SU-DHL-6 (cell line): ENCODE results near the gene OCEL1.

Source experiments
- H2AFZ ChIP-seq: fragments of 200-600 bp; sonication (generic); 2 replicates; pipeline ENCODE4 v1.6.1; 2014; ENCODE audit warnings: low read depth, mild to moderate bottlenecking, moderate library complexity, mixed read lengths, antibody characterized with exemption, low read length; ENCODE audit not compliant: severe bottlenecking
- H3F3A ChIP-seq: fragments of 200-600 bp; shearing (Covaris generic); 2 replicates; pipeline ENCODE4 v1.6.0; 2016; ENCODE audit warnings: antibody characterized with exemption, mild to moderate bottlenecking; ENCODE audit not compliant: insufficient read depth
- H3K27ac ChIP-seq: fragments of 200-600 bp; sonication (generic); 2 replicates; pipeline ENCODE4 v1.5.1; 2016; ENCODE audit warnings: low read depth, mild to moderate bottlenecking, low read length, moderate library complexity, mixed read lengths
- H3K27me3 ChIP-seq: fragments of 200-600 bp; sonication (generic), shearing (Covaris generic); 2 replicates; pipeline ENCODE4 v1.6.0; 2014; ENCODE audit warnings: mild to moderate bottlenecking, low read length
- H3K36me3 ChIP-seq: fragments of 200-600 bp; sonication (generic); 2 replicates; pipeline ENCODE4 v1.6.1; 2014; ENCODE audit warnings: mild to moderate bottlenecking, low read length, mixed read lengths
- H3K4me2 ChIP-seq: fragments of 300-600, 200-600 bp; shearing (Covaris generic), sonication (generic); 2 replicates; pipeline ENCODE4 v1.6.0; 2014; ENCODE audit warnings: low read length, low read depth, mild to moderate bottlenecking; ENCODE audit not compliant: poor library complexity, severe bottlenecking
- H3K4me3 ChIP-seq: fragments of 200-600 bp; sonication (generic); 2 replicates; pipeline ENCODE4 v1.5.1; 2014; ENCODE audit warnings: antibody characterized with exemption, low read length, mild to moderate bottlenecking, mixed read lengths; ENCODE audit not compliant: insufficient read depth, poor library complexity, severe bottlenecking
- H3K79me2 ChIP-seq: fragments of 200-600 bp; sonication (generic); 2 replicates; pipeline ENCODE4 v1.6.1; 2014; ENCODE audit warnings: mild to moderate bottlenecking, low read length, moderate library complexity; ENCODE audit not compliant: insufficient read depth
- H3K9ac ChIP-seq: fragments of 200-600 bp; sonication (generic); 2 replicates; pipeline ENCODE4 v1.7.0; 2014; ENCODE audit warnings: mild to moderate bottlenecking, low read length
- H3K9me2 ChIP-seq: fragments of 200-600 bp; sonication (generic); replicated peaks from 2 replicates; pipeline ENCODE4 v1.6.1; 2014; ENCODE audit warnings: low read length; ENCODE audit not compliant: insufficient read depth
- H3K9me3 ChIP-seq: fragments of 200-600 bp; sonication (generic); 2 replicates; pipeline ENCODE4 v1.6.1; 2014; ENCODE audit warnings: low read length, mixed read lengths; ENCODE audit not compliant: insufficient read depth
- H4K20me1 ChIP-seq: fragments of 200-600 bp; sonication (generic); 2 replicates; pipeline ENCODE4 v1.6.1; 2014; ENCODE audit warnings: low read depth, mild to moderate bottlenecking, antibody characterized with exemption, low read length, moderate library complexity, mixed read lengths
- CTCF ChIP-seq: fragments of 200-600 bp; sonication (generic); IDR thresholded peaks from one replicate; pipeline ENCODE4 v1.5.1; 2017; ENCODE audit warnings: antibody characterized with exemption, mild to moderate bottlenecking, low read length, moderate library complexity; ENCODE audit not compliant: insufficient read depth, poor library complexity, severe bottlenecking
- EZH2phosphoT487 ChIP-seq: fragments of 200-600 bp; sonication (generic), shearing (Covaris generic); conservative IDR thresholded peaks from 2 replicates; pipeline ENCODE4 v1.6.1; 2018; ENCODE audit warnings: mild to moderate bottlenecking, antibody characterized with exemption, low read length, moderate library complexity, mixed read lengths

The OCEL1 gene

GRCh38 chr19:17244618-17245534 is 18.9 kb downstream of the OCEL1 start:
- Histone ChIP-seq H4K20me1 (no peaks in the 10 kb centered on the region), H2AFZ (no peak overlapping the region), H3K79me2 (peaks cover 3% of the 10 kb centered on the region; the same call in 1 of the 2 replicates)

GRCh38 chr19:17245535-17245984 is 19.5 kb downstream of the OCEL1 start, which contains the start of gene NR2F6:
NR2F6 (minus strand) TSS chr19:17245919; CDS start chr19:17245220, 699 bp downstream.
- Histone ChIP-seq H3K9me2 (no peaks in the 10 kb centered on the region), H2AFZ (peak within 1 kb of the TSS; percentile 72), H3K36me3 (no peaks in the 10 kb centered on the region)

More at GRCh38 chr19:17244618-17245534, 18.9 kb downstream of the OCEL1 start:
- Histone ChIP-seq H3K36me3 (no peaks in the 10 kb centered on the region), H3K9me2 (no peaks in the 10 kb centered on the region), H3K27ac (peak overlapping the region; percentile 26; the same call in 1 of the 2 replicates), H3K9ac (peak overlapping the region; percentile 59), H3F3A (peaks cover 10% of the 10 kb centered on the region), H3K9me3 (no peaks in the 10 kb centered on the region), H3K4me3 (peak overlapping the region; percentile 57), H3K27me3 (no peaks in the 10 kb centered on the region), H3K4me2 (peak overlapping the region; percentile 41)
- TF ChIP-seq CTCF = no peak
- no peak for TF ChIP-seq EZH2phosphoT487

GRCh38 chr19:17246681-17247425 is 20.8 kb downstream of the OCEL1 start:
- Histone ChIP-seq H4K20me1 (no peaks in the 10 kb centered on the region), H3K27ac (peak overlapping the region; percentile 67), H3K79me2 (peaks cover 3% of the 10 kb centered on the region; the same call in 1 of the 2 replicates), H3K4me3 (peak overlapping the region; percentile 64), H3K36me3 (no peaks in the 10 kb centered on the region), H3K27me3 (no peaks in the 10 kb centered on the region), H3F3A (peaks cover 10% of the 10 kb centered on the region), H2AFZ (peak overlapping the region; percentile 72), H3K9ac (peak overlapping the region; percentile 68), H3K4me2 (peak overlapping the region; percentile 93), H3K9me2 (no peaks in the 10 kb centered on the region), H3K9me3 (no peaks in the 10 kb centered on the region)
- TF ChIP-seq CTCF = no peak
- no peak for TF ChIP-seq EZH2phosphoT487

More at GRCh38 chr19:17245535-17245984, 19.5 kb downstream of the OCEL1 start, which contains the start of gene NR2F6:
- Histone ChIP-seq H3K9ac (peak within 1 kb of the TSS; percentile 68), H3K4me2 (peak within 1 kb of the TSS; percentile 93), H3F3A (peaks cover 10% of the 10 kb centered on the region), H3K27ac (peak within 1 kb of the TSS; percentile 67), H4K20me1 (no peaks in the 10 kb centered on the region), H3K79me2 (peaks cover 3% of the 10 kb centered on the region; the same call in 1 of the 2 replicates), H3K27me3 (no peaks in the 10 kb centered on the region), H3K4me3 (peak within 1 kb of the TSS; percentile 64), H3K9me3 (no peaks in the 10 kb centered on the region)
- TF ChIP-seq CTCF (no peak), EZH2phosphoT487 (no peak)
